HepG2 (cell line): Measurements from ENCODE around the gene TEDC1. TPM values are rescaled to one million over a fixed set of nuclear protein-coding genes. Genes with fewer than 3 reads are reported as not detected.

Experiments
- ATAC-seq: fragments of 200-7000 bp; cut with Tn5 transposase; 3 replicates; pipeline ENCODE4 v1.9.1; 2020; ENCODE audit warnings: mild to moderate bottlenecking, moderate library complexity
- BruUV-seq: library from RNA; stranded (reverse); fragments of 400-500 nt; replicated peaks from 2 replicates; lab custom pipeline; 2021; lab: Mats Ljungman, UMichigan
- CTCF ChIA-PET: fragments of 300-600 bp; formaldehyde crosslinking; extraction: SDS; loops from one replicate; lab custom pipeline; 2021; ENCODE audit warnings: low total read pairs, inconsistent platforms, low intra/inter-chr PET ratio; lab: Yijun Ruan, JAX
- POLR2A ChIA-PET: fragments of 350-600 bp; sonication (Branson Sonifier 250); formaldehyde crosslinking; loops from one replicate; lab custom pipeline; 2020; ENCODE audit warnings: antibody characterized with exemption, inconsistent platforms; lab: Yijun Ruan, JAX
- DNase-seq: peaks from one replicate; pipeline ENCODE4 v3.0.0-alpha.2; 2015; ENCODE audit warnings: low spot score
- FAIRE-seq: peaks from 3 replicates; lab custom pipeline; 2011; peaks lifted over from hg19 to GRCh38; lab: Jason Lieb, UNC
- H2AFZ ChIP-seq: one replicate; pipeline ENCODE4 v1.6.1; 2011; ENCODE audit warnings: low read length, inconsistent platforms
- H3K27ac ChIP-seq: fragments of 300-600 bp; 3 replicates; pipeline ENCODE4 v1.8.0; 2011; ENCODE audit warnings: mixed run types, mild to moderate bottlenecking, mixed read lengths, low read length, inconsistent platforms; ENCODE audit not compliant: insufficient read depth; ENCODE audit errors: extremely low read length
- H3K27me3 ChIP-seq, 2 experiments: fragments of 200-600 bp in 1 of 2; 2 replicates in 1 of 2; 3 replicates in 1 of 2; pipeline versions ENCODE4 v1.6.0 to v1.8.0; 2011; ENCODE audit warnings: low read length in 2 of 2, mild to moderate bottlenecking in 2 of 2, moderate library complexity in 2 of 2, inconsistent platforms in 1 of 2; ENCODE audit not compliant: insufficient read depth in 2 of 2, control insufficient read depth in 1 of 2
- H3K36me3 ChIP-seq, 2 experiments: fragments of 200-600 bp in 1 of 2; replicated peaks in 1 of 2; 2 replicates in 1 of 2; 3 replicates in 1 of 2; pipeline versions ENCODE4 v1.5.1 to v1.8.0; 2011; ENCODE audit warnings: low read length in 2 of 2, inconsistent platforms in 1 of 2; ENCODE audit not compliant: insufficient read depth in 2 of 2, control insufficient read depth in 1 of 2
- H3K4me1 ChIP-seq: 2 replicates; pipeline ENCODE4 v1.5.1; 2012; ENCODE audit warnings: low read length, inconsistent platforms; ENCODE audit not compliant: insufficient read depth
- H3K4me2 ChIP-seq: 2 replicates; pipeline ENCODE4 v1.6.0; 2011; ENCODE audit warnings: low read depth, low read length, inconsistent platforms
- H3K4me3 ChIP-seq, 3 experiments: fragments of 200-600 bp in 1 of 3; sonication (generic), shearing (Covaris generic) in 1 of 3; replicated peaks in 1 of 3; 2 replicates each; pipeline ENCODE4 v1.5.1; 2011 to 2016; ENCODE audit warnings: low read length in 3 of 3, inconsistent platforms in 2 of 3, low read depth in 2 of 3, mild to moderate bottlenecking in 2 of 3, control low read depth in 1 of 3, mixed read lengths in 1 of 3; ENCODE audit not compliant: insufficient read depth in 1 of 3
- H3K79me2 ChIP-seq: one replicate; pipeline ENCODE4 v1.6.1; 2011; ENCODE audit warnings: low read length, inconsistent platforms; ENCODE audit not compliant: insufficient read depth
- H3K9ac ChIP-seq: 2 replicates; pipeline ENCODE4 v1.6.0; 2011; ENCODE audit warnings: mild to moderate bottlenecking, low read depth, low read length, inconsistent platforms; ENCODE audit not compliant: insufficient read depth
- H3K9me3 ChIP-seq: 2 replicates; pipeline ENCODE4 v1.5.1; 2012; ENCODE audit warnings: mild to moderate bottlenecking, low read length
- H4K20me1 ChIP-seq: 2 replicates; pipeline ENCODE4 v1.6.0; 2011; ENCODE audit warnings: inconsistent platforms, mild to moderate bottlenecking, low read length, moderate library complexity; ENCODE audit not compliant: insufficient read depth
- ATM ChIP-seq: fragments of 450-650 bp; IDR thresholded peaks from 2 replicates; pipeline ENCODE4 v1.7.1; 2017; ENCODE audit warnings: mild to moderate bottlenecking, borderline replicate concordance
- CERS6 ChIP-seq: sonication (generic); formaldehyde crosslinking; IDR thresholded peaks from 2 replicates; pipeline ENCODE4 v1.5.0; 2020; ENCODE audit warnings: missing genetic modification reagents
- CREBL2 ChIP-seq: sonication (generic); formaldehyde crosslinking; IDR thresholded peaks from 2 replicates; pipeline ENCODE4 v1.8.1; 2023; ENCODE audit warnings: missing genetic modification reagents, mild to moderate bottlenecking, borderline replicate concordance
- CSRNP1 ChIP-seq: sonication (generic); formaldehyde crosslinking; IDR thresholded peaks from 2 replicates; pipeline ENCODE4 v1.8.1; 2023; ENCODE audit warnings: mild to moderate bottlenecking, missing genetic modification reagents
- DR1 ChIP-seq: sonication (generic); formaldehyde crosslinking; IDR thresholded peaks from 2 replicates; pipeline ENCODE4 v1.8.0; 2021; ENCODE audit warnings: mild to moderate bottlenecking, missing genetic modification reagents, inconsistent platforms
- DZIP1 ChIP-seq: sonication (generic); formaldehyde crosslinking; IDR thresholded peaks from 2 replicates; pipeline ENCODE4 v1.5.0; 2020; ENCODE audit warnings: mild to moderate bottlenecking, missing genetic modification reagents
- FOXM1 ChIP-seq: sonication (generic); formaldehyde crosslinking; IDR thresholded peaks from 2 replicates; pipeline ENCODE4 v1.5.0; 2020; ENCODE audit warnings: missing genetic modification reagents
- HNRNPUL1 ChIP-seq: fragments of 200-400 bp; formaldehyde crosslinking; IDR thresholded peaks from 2 replicates; pipeline ENCODE4 v1.6.1; 2017; ENCODE audit warnings: low read depth, mild to moderate bottlenecking, low read length, moderate library complexity
- JUN ChIP-seq: sonication (generic); formaldehyde crosslinking; IDR thresholded peaks from 2 replicates; pipeline ENCODE4 v1.4.0; 2020; ENCODE audit warnings: mild to moderate bottlenecking, missing genetic modification reagents
- PHF8 ChIP-seq: sonication (generic); formaldehyde crosslinking; IDR thresholded peaks from 2 replicates; pipeline ENCODE4 v1.5.0; 2020; ENCODE audit warnings: missing genetic modification reagents
- RFX1 ChIP-seq: fragments of 450-650 bp; IDR thresholded peaks from 2 replicates; pipeline ENCODE4 v1.6.1; 2017
- SIN3B ChIP-seq: fragments of 150-350 bp; IDR thresholded peaks from 2 replicates; pipeline ENCODE4 v1.6.1; 2014; ENCODE audit warnings: low read length
- SIX4 ChIP-seq: sonication (generic); formaldehyde crosslinking; IDR thresholded peaks from 2 replicates; pipeline ENCODE4 v1.4.0; 2020; ENCODE audit warnings: missing genetic modification reagents
- TERF1 ChIP-seq: sonication (generic); formaldehyde crosslinking; IDR thresholded peaks from 2 replicates; pipeline ENCODE4 v1.8.0; 2022; ENCODE audit warnings: mild to moderate bottlenecking, missing genetic modification reagents, moderate library complexity
- ZBTB14 ChIP-seq: sonication (generic); formaldehyde crosslinking; IDR thresholded peaks from 2 replicates; pipeline ENCODE4 v1.4.0; 2020; ENCODE audit warnings: missing genetic modification reagents
- ZEB1 ChIP-seq: IDR thresholded peaks from 2 replicates; pipeline ENCODE4 v1.6.1; 2012; ENCODE audit warnings: mild to moderate bottlenecking, low read depth, inconsistent platforms; ENCODE audit not compliant: insufficient replicate concordance
- ZNF564 ChIP-seq: sonication (generic); formaldehyde crosslinking; IDR thresholded peaks from 2 replicates; pipeline ENCODE4 v1.8.1; 2023; ENCODE audit warnings: mild to moderate bottlenecking, missing genetic modification reagents
- ZNF773 ChIP-seq: sonication (generic); formaldehyde crosslinking; IDR thresholded peaks from 2 replicates; pipeline ENCODE4 v1.4.0; 2020; ENCODE audit warnings: missing genetic modification reagents, borderline replicate concordance
- WGBS: methylation state at CpG from one replicate; pipeline ENCODE4 v1.1.6; 2017; ENCODE audit warnings: low lambda C conversion rate; 5-methylcytosine and 5-hydroxymethylcytosine counted together
- in situ Hi-C: cut with HindIII; loops from 2 replicates; pipeline ENCODE4 v1.10.0; 2017; ENCODE audit warnings: low pct_unique_long_range_greater_than_20kb; ENCODE audit not compliant: extremely low pct_ligation_motif_present
- intact Hi-C: fragments of 100-400 bp; cut with micrococcal nuclease; formaldehyde crosslinking; loops from one replicate; pipeline ENCODE4 v1.10.0; 2022; ENCODE audit not compliant: unreplicated experiment
- polyA plus RNA-seq, 8 experiments: library from polyadenylated mRNA; depleted of rRNA in 3 of 8; stranded (reverse) in 7 of 8; unstranded in 1 of 8; fragments of >200 nt; fragmentation: Illumina TruSeq in 4 of 8; extraction: Trizol in 4 of 8; gene quantifications; 2 replicates each; pipeline versions ENCODE4 v1.2.1 to v1.2.3, GENCODE V29; 2011 to 2016; ENCODE audit warnings: low read depth in 4 of 8, missing spikeins in 1 of 8, mixed read lengths in 1 of 8; ENCODE audit not compliant: insufficient read depth in 1 of 8
- total RNA-seq, 5 experiments: library from RNA; depleted of rRNA; stranded (reverse); fragments of >200 nt; fragmentation: Illumina TruSeq; extraction: Trizol; gene quantifications; 2 replicates each; pipeline ENCODE4 v1.2.3, GENCODE V29; 2016; ENCODE audit warnings: low read depth in 1 of 5

Gene TEDC1
- total and polyA plus RNA-seq, 2 of the 13 experiments (the other 11 are each of a cell fraction or from before 2014, with no cell fraction given) = 5.7 to 27.4 TPM

GRCh38 chr14:105540811-105541210 lies 49.8 kb downstream of the TEDC1 start:
- H3K27ac ChIP-seq = no peak overlapping the region
- no TSS peak for BruUV-seq
- H3K4me1 ChIP-seq = no peaks in the 10 kb centered on the region
- ATAC-seq = no peak
- H4K20me1 ChIP-seq = peaks cover 5% of the 10 kb centered on the region; the same call in 1 of the 2 replicates
- CTCF ChIA-PET = no interaction called here
- H3K4me3 ChIP-seq = no peak overlapping the region
- H3K79me2 ChIP-seq = no peaks in the 10 kb centered on the region
- WGBS = 0% methylated on average over 2 of the region's 9 CpGs
- H3K9ac ChIP-seq = no peak overlapping the region
- no peak overlapping the region for H2AFZ ChIP-seq
- in situ Hi-C loops (no loop called here), intact Hi-C loops (no loop called here)
- H3K27me3 ChIP-seq = peaks cover 16 to 66% of the 10 kb centered on the region in 2 experiments
- no peaks in the 10 kb centered on the region for H3K9me3 ChIP-seq
- H3K36me3 ChIP-seq = no peaks in the 10 kb centered on the region
- no peak overlapping the region for H3K4me2 ChIP-seq
- no peak for TF ChIP-seq SIN3B
- TF ChIP-seq HNRNPUL1 = no peak
- TF ChIP-seq PHF8 (CRISPR knock-in tag) = no peak
- no peak for TF ChIP-seq CSRNP1
- no peak for TF ChIP-seq RFX1
- no peak for TF ChIP-seq ZBTB14 (CRISPR knock-in tag)
- TF ChIP-seq CERS6 (CRISPR knock-in tag) = no peak
- TF ChIP-seq ZNF564 (CRISPR knock-in tag) = no peak
- no peak for TF ChIP-seq TERF1
- TF ChIP-seq JUN (CRISPR knock-in tag) = no peak
- no peak for TF ChIP-seq DZIP1 (CRISPR knock-in tag)
- no peak for TF ChIP-seq SIX4
- no peak for TF ChIP-seq DR1 (CRISPR knock-in tag)
- no peak for TF ChIP-seq ATM
- TF ChIP-seq ZNF773 (CRISPR knock-in tag) = no peak
- no peak for TF ChIP-seq FOXM1
- no peak for TF ChIP-seq ZEB1
- TF ChIP-seq CREBL2 (CRISPR knock-in tag) = no peak
- POLR2A ChIA-PET = no interaction called here
- DNase-seq = no peak
- FAIRE-seq = no peak
